HCT116 (cell line): ENCODE measurements around the gene C5orf58. TPM values are rescaled to one million over a fixed set of nuclear protein-coding genes. Genes with fewer than 3 reads are reported as not detected.

Experiments
- ATAC-seq: fragments of 200-7000 bp; cut with Tn5 transposase; 2 replicates; pipeline ENCODE4 v1.9.1; 2020; ENCODE audit warnings: mild to moderate bottlenecking, moderate library complexity
- BruUV-seq: library from RNA; stranded (reverse); fragments of 400-500 nt; replicated peaks from 2 replicates; lab custom pipeline; 2021; lab: Mats Ljungman, UMichigan
- CTCF ChIA-PET: fragments of 300-600 bp; sonication (Branson Sonifier 250); formaldehyde crosslinking; loops from one replicate; lab custom pipeline; 2021; ENCODE audit warnings: antibody characterized with exemption; lab: Charles Lee
- POLR2A ChIA-PET: fragments of 300-600, 350-600 bp; sonication (Branson Sonifier 250); formaldehyde crosslinking; loops from one replicate; lab custom pipeline; 2021; ENCODE audit warnings: antibody characterized with exemption; lab: Charles Lee
- RAD21 ChIA-PET, 2 experiments: fragments of 300-600 bp; sonication (Branson Sonifier 250); formaldehyde crosslinking; loops; one replicate each; lab custom pipeline; 2023; ENCODE audit warnings: low total read pairs in 2 of 2; ENCODE audit not compliant: uncharacterized antibody in 2 of 2, unreplicated experiment in 2 of 2, low non-redundant PET in 1 of 2; lab: Charles Lee
- DNase-seq: peaks from one replicate; pipeline ENCODE4 v3.0.0-alpha.2; 2010; ENCODE audit warnings: low read depth, low spot score
- H2AFZ ChIP-seq: fragments of 200-600 bp; shearing (Covaris generic), sonication (generic); 2 replicates; pipeline ENCODE4 v1.6.1; 2017; ENCODE audit warnings: low read depth, mixed run types, mixed read lengths, antibody characterized with exemption, low read length; ENCODE audit not compliant: poor library complexity, severe bottlenecking
- H3K27ac ChIP-seq: 2 replicates; pipeline ENCODE4 v1.5.1; 2012; ENCODE audit warnings: low read depth, low read length
- H3K27me3 ChIP-seq: fragments of 200-600 bp; sonication (generic); 2 replicates; pipeline ENCODE4 v1.6.1; 2016; ENCODE audit warnings: mixed run types, low read length, mixed read lengths; ENCODE audit not compliant: insufficient read depth
- H3K36me3 ChIP-seq, 2 experiments: fragments of 200-500 bp in 1 of 2; fragments of 200-600 bp in 1 of 2; sonication (Bioruptor generic) in 1 of 2; sonication (generic) in 1 of 2; 2 replicates each; pipeline versions ENCODE4 v1.5.1 to v1.6.1; 2014 to 2016; ENCODE audit warnings: low read length in 2 of 2, inconsistent platforms in 1 of 2, mixed read lengths in 1 of 2, mixed run types in 1 of 2; ENCODE audit not compliant: insufficient read depth in 2 of 2, control insufficient read depth in 1 of 2
- H3K4me1 ChIP-seq, 2 experiments: fragments of 200-600 bp in 1 of 2; sonication (generic) in 1 of 2; 2 replicates each; pipeline versions ENCODE4 v1.5.1 to v1.6.1; 2012 to 2017; ENCODE audit warnings: low read length in 2 of 2, inconsistent platforms in 1 of 2, mild to moderate bottlenecking in 1 of 2, mixed read lengths in 1 of 2, mixed run types in 1 of 2, moderate library complexity in 1 of 2; ENCODE audit not compliant: insufficient read depth in 2 of 2, control insufficient read depth in 1 of 2
- H3K4me2 ChIP-seq: fragments of 200-600 bp; sonication (generic); 2 replicates; pipeline ENCODE4 v1.6.1; 2017; ENCODE audit warnings: mixed run types, low read length, mixed read lengths
- H3K4me3 ChIP-seq, 2 experiments: fragments of 200-600 bp in 1 of 2; sonication (generic) in 1 of 2; replicated peaks in 1 of 2; 2 replicates each; pipeline ENCODE4 v1.5.1; 2011 to 2016; ENCODE audit warnings: low read length in 2 of 2, control low read depth in 1 of 2, low read depth in 1 of 2, mild to moderate bottlenecking in 1 of 2, mixed read lengths in 1 of 2, mixed run types in 1 of 2
- H3K79me2 ChIP-seq: fragments of 200-600 bp; sonication (generic); 2 replicates; pipeline ENCODE4 v1.6.1; 2017; ENCODE audit warnings: mild to moderate bottlenecking, mixed run types, low read length, moderate library complexity, mixed read lengths; ENCODE audit not compliant: insufficient read depth
- H3K9ac ChIP-seq: fragments of 200-600 bp; sonication (generic); 2 replicates; pipeline ENCODE4 v1.6.1; 2016; ENCODE audit warnings: low read length, mixed read lengths
- H3K9me2 ChIP-seq: fragments of 200-600 bp; sonication (generic), shearing (Covaris generic); 2 replicates; pipeline ENCODE4 v1.6.1; 2017; ENCODE audit warnings: mixed run types, mild to moderate bottlenecking, moderate library complexity; ENCODE audit not compliant: insufficient read depth
- H3K9me3 ChIP-seq, 2 experiments: fragments of 200-500 bp in 1 of 2; fragments of 200-600 bp in 1 of 2; sonication (Bioruptor generic) in 1 of 2; sonication (generic) in 1 of 2; 2 replicates each; pipeline ENCODE4 v1.6.1; 2014 to 2017; ENCODE audit warnings: low read length in 2 of 2, mixed read lengths in 2 of 2, inconsistent platforms in 1 of 2, low read depth in 1 of 2, mild to moderate bottlenecking in 1 of 2, mixed run types in 1 of 2, moderate library complexity in 1 of 2; ENCODE audit not compliant: control insufficient read depth in 1 of 2, insufficient read depth in 1 of 2
- H4K20me1 ChIP-seq: fragments of 200-600 bp; sonication (generic), shearing (Covaris generic); 2 replicates; pipeline ENCODE4 v1.6.1; 2017; ENCODE audit warnings: mixed run types, mild to moderate bottlenecking, moderate library complexity; ENCODE audit not compliant: insufficient read depth
- ELF1 ChIP-seq: IDR thresholded peaks from 2 replicates; pipeline ENCODE4 v1.6.1; 2012; ENCODE audit warnings: low read depth, borderline replicate concordance
- EZH2phosphoT487 ChIP-seq: fragments of 200-600 bp; IDR thresholded peaks from 2 replicates; pipeline ENCODE4 v1.6.1; 2018; ENCODE audit warnings: antibody characterized with exemption, borderline replicate concordance
- FOSL1 ChIP-seq: IDR thresholded peaks from 2 replicates; pipeline ENCODE4 v1.6.1; 2012; ENCODE audit warnings: low read depth
- JUND ChIP-seq: IDR thresholded peaks from 2 replicates; pipeline ENCODE4 v1.6.1; 2012
- POLR2AphosphoS5 ChIP-seq: IDR thresholded peaks from 2 replicates; pipeline ENCODE4 v1.6.1; 2011; ENCODE audit warnings: mild to moderate bottlenecking, low read depth, low read length, moderate library complexity
- YY1 ChIP-seq: IDR thresholded peaks from 2 replicates; pipeline ENCODE4 v1.6.1; 2011; ENCODE audit warnings: low read length, low read depth, moderate library complexity, mild to moderate bottlenecking; ENCODE audit not compliant: insufficient replicate concordance; ENCODE audit errors: extremely low read depth
- ZNF274 ChIP-seq: fragments of 200-500 bp; sonication (Bioruptor generic); IDR thresholded peaks from 2 replicates; pipeline ENCODE4 v1.6.1; 2014; ENCODE audit warnings: mild to moderate bottlenecking, low read depth, low read length, inconsistent platforms
- intact Hi-C: fragments of 100-400 bp; cut with micrococcal nuclease; formaldehyde crosslinking; loops from 2 replicates; pipeline ENCODE4 v1.10.0; 2022
- total RNA-seq: library from RNA; stranded (reverse); gene quantifications from one replicate; pipeline ENCODE4 v1.2.1, GENCODE V29; 2021; ENCODE audit not compliant: unreplicated experiment
- TF ChIP-seq, protein P1 (sequence below): IDR thresholded peaks from 2 replicates; pipeline ENCODE4 v1.6.1; 2012
- TF ChIP-seq, protein P2 (sequence below), 3 experiments: fragments of 200-600 bp in 1 of 3; sonication (generic) in 1 of 3; IDR thresholded peaks in 2 of 3; conservative IDR thresholded peaks in 1 of 3; 2 replicates each; pipeline ENCODE4 v1.5.1; 2012 to 2017; ENCODE audit warnings: low read depth in 2 of 3, low read length in 2 of 3, antibody characterized with exemption in 1 of 3, borderline replicate concordance in 1 of 3, control low read depth in 1 of 3, mild to moderate bottlenecking in 1 of 3, mixed read lengths in 1 of 3, mixed run types in 1 of 3, moderate library complexity in 1 of 3; ENCODE audit not compliant: insufficient read depth in 1 of 3

The C5orf58 gene
- total RNA-seq, 1 experiment from 2014 or later: not detected

DNA sequence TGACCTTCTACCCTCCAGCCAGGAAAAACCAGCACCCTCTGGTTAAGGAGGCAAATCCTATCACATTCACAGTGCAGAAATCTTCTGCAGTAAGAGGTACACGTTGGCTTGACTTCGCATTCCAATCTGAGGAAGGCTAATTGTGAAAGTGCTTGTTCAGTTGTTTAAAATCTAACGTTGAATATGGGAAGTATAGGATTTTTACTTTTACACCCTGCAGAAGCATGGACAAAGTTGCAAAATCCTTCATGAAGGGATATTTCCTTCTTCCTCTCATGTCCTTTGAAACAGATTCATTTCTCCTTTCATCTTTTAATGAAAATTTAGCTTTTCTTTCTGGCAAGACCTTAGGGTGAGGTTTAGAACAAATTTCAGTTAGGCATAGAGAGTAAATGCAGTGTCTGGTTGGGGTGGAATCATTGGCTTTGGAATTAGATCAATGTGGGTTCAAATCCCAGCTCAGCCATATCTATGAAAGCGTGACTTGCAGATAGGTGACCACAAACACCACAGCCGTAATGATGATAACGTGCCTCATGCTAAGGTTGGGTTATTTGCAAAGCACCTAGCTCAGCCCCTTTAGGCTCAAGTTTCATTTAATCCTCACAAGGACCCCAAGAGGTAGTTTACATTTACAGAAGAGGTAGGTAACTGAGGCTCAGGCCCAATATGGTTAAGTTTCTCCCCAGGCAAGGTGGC is 42.2 kb upstream of the C5orf58 start:
- no peak overlapping the region for H3K4me3 ChIP-seq
- no peaks in the 10 kb centered on the region for H3K4me1 ChIP-seq
- BruUV-seq: no TSS peak
- H4K20me1 ChIP-seq: no peaks in the 10 kb centered on the region
- H3K27me3 ChIP-seq: peaks cover 18% of the 10 kb centered on the region
- H3K27ac ChIP-seq: no peak overlapping the region
- ATAC-seq (no peak), DNase-seq (no peak)
- intact Hi-C loops: no loop called here
- ChIA-PET POLR2A (no interaction called here), CTCF (no interaction called here), RAD21 (no interaction called here)
- H2AFZ ChIP-seq: no peak overlapping the region
- H3K9ac ChIP-seq: no peak overlapping the region
- no peaks in the 10 kb centered on the region for H3K9me2 ChIP-seq
- no peaks in the 10 kb centered on the region for H3K36me3 ChIP-seq
- no peaks in the 10 kb centered on the region for H3K79me2 ChIP-seq
- no peak overlapping the region for H3K4me2 ChIP-seq
- no peaks in the 10 kb centered on the region for H3K9me3 ChIP-seq
- TF ChIP-seq, protein P1, sequence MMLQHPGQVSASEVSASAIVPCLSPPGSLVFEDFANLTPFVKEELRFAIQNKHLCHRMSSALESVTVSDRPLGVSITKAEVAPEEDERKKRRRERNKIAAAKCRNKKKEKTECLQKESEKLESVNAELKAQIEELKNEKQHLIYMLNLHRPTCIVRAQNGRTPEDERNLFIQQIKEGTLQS: no peak
- TF ChIP-seq JUND (no peak), FOSL1 (no peak), ZNF274 (no peak), ELF1 (no peak), POLR2AphosphoS5 (no peak), EZH2phosphoT487 (no peak), YY1 (no peak)
- TF ChIP-seq, protein P2, sequence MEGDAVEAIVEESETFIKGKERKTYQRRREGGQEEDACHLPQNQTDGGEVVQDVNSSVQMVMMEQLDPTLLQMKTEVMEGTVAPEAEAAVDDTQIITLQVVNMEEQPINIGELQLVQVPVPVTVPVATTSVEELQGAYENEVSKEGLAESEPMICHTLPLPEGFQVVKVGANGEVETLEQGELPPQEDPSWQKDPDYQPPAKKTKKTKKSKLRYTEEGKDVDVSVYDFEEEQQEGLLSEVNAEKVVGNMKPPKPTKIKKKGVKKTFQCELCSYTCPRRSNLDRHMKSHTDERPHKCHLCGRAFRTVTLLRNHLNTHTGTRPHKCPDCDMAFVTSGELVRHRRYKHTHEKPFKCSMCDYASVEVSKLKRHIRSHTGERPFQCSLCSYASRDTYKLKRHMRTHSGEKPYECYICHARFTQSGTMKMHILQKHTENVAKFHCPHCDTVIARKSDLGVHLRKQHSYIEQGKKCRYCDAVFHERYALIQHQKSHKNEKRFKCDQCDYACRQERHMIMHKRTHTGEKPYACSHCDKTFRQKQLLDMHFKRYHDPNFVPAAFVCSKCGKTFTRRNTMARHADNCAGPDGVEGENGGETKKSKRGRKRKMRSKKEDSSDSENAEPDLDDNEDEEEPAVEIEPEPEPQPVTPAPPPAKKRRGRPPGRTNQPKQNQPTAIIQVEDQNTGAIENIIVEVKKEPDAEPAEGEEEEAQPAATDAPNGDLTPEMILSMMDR (IDR thresholded peaks at IDR 0.05 in 2 of 3, conservative IDR thresholded peaks at IDR 0.05 in 1 of 3; ENCODE audit: borderline replicate concordance in 1 of 3, insufficient read depth in 1 of 3, low read depth in 2 of 3, low read length in 2 of 3): no peak
